Measurements from ENCODE around the gene HELZ2.

The HELZ2 gene

GRCh38 chr20:63587776-63588591, 13.9 kb upstream of the HELZ2 start:
- peak overlapping the region; percentile 95 for H3K27ac ChIP-seq
- TF ChIP-seq ZFX (IDR thresholded peaks at IDR 0.05) (no peak), CTCF (conservative IDR thresholded peaks at IDR 0.05) (no peak)

GRCh38 chr20:63587256-63587655, 13.2 kb upstream of the HELZ2 start:
- no peak for TF ChIP-seq ZFX (IDR thresholded peaks at IDR 0.05)
- no peak for TF ChIP-seq CTCF (conservative IDR thresholded peaks at IDR 0.05)
- H3K27ac ChIP-seq, result no peak overlapping the region

- no peak overlapping the region for H3K27ac ChIP-seq
- TF ChIP-seq CTCF (conservative IDR thresholded peaks at IDR 0.05), result no peak
- TF ChIP-seq ZFX (IDR thresholded peaks at IDR 0.05), result no peak
Observed at GRCh38 chr20:63586797-63587196, 12.8 kb upstream of the HELZ2 start.

- no peak overlapping the region for H3K27ac ChIP-seq
- TF ChIP-seq CTCF (conservative IDR thresholded peaks at IDR 0.05), result no peak
- TF ChIP-seq ZFX (IDR thresholded peaks at IDR 0.05), result no peak
Observed at GRCh38 chr20:63585616-63586565, 11.9 kb upstream of the HELZ2 start.

- no peak overlapping the region for H3K27ac ChIP-seq
- TF ChIP-seq CTCF (conservative IDR thresholded peaks at IDR 0.05), result no peak
Observed at GRCh38 chr20:63582382-63583063, 8.5 kb upstream of the HELZ2 start.

- no peak overlapping the region for H3K27ac ChIP-seq
- TF ChIP-seq ZFX (IDR thresholded peaks at IDR 0.05) (no peak), CTCF (conservative IDR thresholded peaks at IDR 0.05) (no peak)
Observed at GRCh38 chr20:63580796-63581461, 6.9 kb upstream of the HELZ2 start.
